ENCODE measurements around the gene HNRNPL. TPM values are rescaled to one million over a fixed set of nuclear protein-coding genes. Genes with fewer than 3 reads are reported as not detected.

HNRNPL gene
- total and polyA plus RNA-seq, 5 donors from 2014 or later: 66.3 to 503 (median 89.9) TPM

Other genes starting within 250 kb of the HNRNPL start
- gene MAP4K1, start 232.0 kb downstream of the HNRNPL start, total RNA-seq: 310 TPM
- 100 to 1,000 TPM; 117 to 164 (median 140) TPM for gene MAP4K1, start 232.0 kb downstream of the HNRNPL start, polyA plus RNA-seq
- 319 TPM for gene EIF3K, start 230.8 kb downstream of the HNRNPL start, total RNA-seq
- 100 to 1,000 TPM; 429 to 508 (median 476) TPM for gene EIF3K, start 230.8 kb downstream of the HNRNPL start, polyA plus RNA-seq
- gene ACTN4, start 202.3 kb downstream of the HNRNPL start, total RNA-seq: 323 TPM
- gene ACTN4, start 202.3 kb downstream of the HNRNPL start, polyA plus RNA-seq: 10 to 100 TPM; 11.2 to 22.2 (median 15.7) TPM
- 6.1 TPM for gene CAPN12, start 105.5 kb downstream of the HNRNPL start, total RNA-seq
- 1 to 10 TPM; 1.0 to 2.6 (median 1.9) TPM for gene CAPN12, start 105.5 kb downstream of the HNRNPL start, polyA plus RNA-seq
- not detected for gene LGALS7, start 76.5 kb downstream of the HNRNPL start, total RNA-seq
- gene LGALS7, start 76.5 kb downstream of the HNRNPL start, polyA plus RNA-seq: not detected
- not detected for gene LGALS7B, start 60.8 kb downstream of the HNRNPL start, total RNA-seq
- not detected for gene LGALS7B, start 60.8 kb downstream of the HNRNPL start, polyA plus RNA-seq
- 2.1 TPM for gene LGALS4, start 37.0 kb downstream of the HNRNPL start, total RNA-seq
- gene LGALS4, start 37.0 kb downstream of the HNRNPL start, polyA plus RNA-seq: under 1 TPM in 1 of 4 donors, not detected in 3; 0.10 TPM
- 95.2 TPM for gene ECH1, start 18.2 kb downstream of the HNRNPL start, total RNA-seq
- gene ECH1, start 18.2 kb downstream of the HNRNPL start, polyA plus RNA-seq: 100 to 1,000 TPM; 248 to 308 (median 277) TPM
- gene RINL, start 28.3 kb upstream of the HNRNPL start, total RNA-seq: 48.9 TPM
- 10 to 100 TPM; 30.1 to 39.7 (median 36.5) TPM for gene RINL, start 28.3 kb upstream of the HNRNPL start, polyA plus RNA-seq
- 78.4 TPM for gene SIRT2, start 49.6 kb upstream of the HNRNPL start, total RNA-seq
- 10 to 100 TPM; 33.8 to 52.0 (median 44.3) TPM for gene SIRT2, start 49.6 kb upstream of the HNRNPL start, polyA plus RNA-seq
- 57.7 TPM for gene NFKBIB, start 50.0 kb upstream of the HNRNPL start, total RNA-seq
- 10 to 100 TPM in 3 of 4 donors, 1 to 10 TPM in 1; 9.0 to 18.9 (median 11.9) TPM for gene NFKBIB, start 50.0 kb upstream of the HNRNPL start, polyA plus RNA-seq
- 0.91 TPM for gene CCER2, start 62.2 kb upstream of the HNRNPL start, total RNA-seq
- not detected for gene CCER2, start 62.2 kb upstream of the HNRNPL start, polyA plus RNA-seq
- 16.1 TPM for gene SARS2, start 80.8 kb upstream of the HNRNPL start, total RNA-seq
- 10 to 100 TPM; 13.1 to 15.6 (median 15.0) TPM for gene SARS2, start 80.8 kb upstream of the HNRNPL start, polyA plus RNA-seq
- 19.8 TPM for gene MRPS12, start 81.0 kb upstream of the HNRNPL start, total RNA-seq
- 100 to 1,000 TPM in 3 of 4 donors, 10 to 100 TPM in 1; 97.2 to 114 (median 108) TPM for gene MRPS12, start 81.0 kb upstream of the HNRNPL start, polyA plus RNA-seq
- not detected for gene FBXO17, start 125.8 kb upstream of the HNRNPL start, total RNA-seq
- gene FBXO17, start 125.8 kb upstream of the HNRNPL start, polyA plus RNA-seq: under 1 TPM in 2 of 4 donors, not detected in 2; 0.14 to 0.30 TPM
- 0.35 TPM for gene FBXO27, start 182.6 kb upstream of the HNRNPL start, total RNA-seq
- gene FBXO27, start 182.6 kb upstream of the HNRNPL start, polyA plus RNA-seq: under 1 TPM in 3 of 4 donors, not detected in 1; 0.16 to 0.34 (median 0.22) TPM
- gene ACP7, start 234.4 kb upstream of the HNRNPL start, total RNA-seq: not detected
- not detected for gene ACP7, start 234.4 kb upstream of the HNRNPL start, polyA plus RNA-seq

Measured in CD4-positive, CD25-positive, alpha-beta regulatory T cell (primary cell).